IPS-20b (cell line): Measurements from ENCODE around the gene ZNF200.
"Not testable (repeated sequence)": the region's sequence is repeated elsewhere in the genome, so short reads cannot be mapped to it uniquely, and the experiment has no call there.

Source experiments
- H3K27ac ChIP-seq: one replicate; pipeline ENCODE4 v1.5.1; 2013; ENCODE audit warnings: low read length
- H3K27me3 ChIP-seq: 2 replicates; pipeline ENCODE4 v1.6.1; 2013; ENCODE audit warnings: mild to moderate bottlenecking, low read length, inconsistent platforms; ENCODE audit not compliant: insufficient read depth
- H3K36me3 ChIP-seq: 2 replicates; pipeline ENCODE4 v1.6.1; 2013; ENCODE audit warnings: low read depth, mild to moderate bottlenecking, inconsistent platforms, low read length, moderate library complexity; ENCODE audit not compliant: insufficient read depth
- H3K4me1 ChIP-seq: 2 replicates; pipeline ENCODE4 v1.6.1; 2013; ENCODE audit warnings: mild to moderate bottlenecking, control low read depth, inconsistent platforms, low read length, moderate library complexity; ENCODE audit not compliant: insufficient read depth
- H3K4me3 ChIP-seq: 2 replicates; pipeline ENCODE4 v1.5.1; 2013; ENCODE audit warnings: mild to moderate bottlenecking, low read length, inconsistent platforms
- H3K9ac ChIP-seq: 2 replicates; pipeline ENCODE4 v1.6.1; 2013; ENCODE audit warnings: low read depth, mild to moderate bottlenecking, inconsistent platforms, low read length, moderate library complexity
- H3K9me3 ChIP-seq: 2 replicates; pipeline ENCODE4 v1.6.1; 2013; ENCODE audit warnings: mild to moderate bottlenecking, low read depth, low read length, inconsistent platforms; ENCODE audit not compliant: insufficient read depth

The ZNF200 gene

DNA sequence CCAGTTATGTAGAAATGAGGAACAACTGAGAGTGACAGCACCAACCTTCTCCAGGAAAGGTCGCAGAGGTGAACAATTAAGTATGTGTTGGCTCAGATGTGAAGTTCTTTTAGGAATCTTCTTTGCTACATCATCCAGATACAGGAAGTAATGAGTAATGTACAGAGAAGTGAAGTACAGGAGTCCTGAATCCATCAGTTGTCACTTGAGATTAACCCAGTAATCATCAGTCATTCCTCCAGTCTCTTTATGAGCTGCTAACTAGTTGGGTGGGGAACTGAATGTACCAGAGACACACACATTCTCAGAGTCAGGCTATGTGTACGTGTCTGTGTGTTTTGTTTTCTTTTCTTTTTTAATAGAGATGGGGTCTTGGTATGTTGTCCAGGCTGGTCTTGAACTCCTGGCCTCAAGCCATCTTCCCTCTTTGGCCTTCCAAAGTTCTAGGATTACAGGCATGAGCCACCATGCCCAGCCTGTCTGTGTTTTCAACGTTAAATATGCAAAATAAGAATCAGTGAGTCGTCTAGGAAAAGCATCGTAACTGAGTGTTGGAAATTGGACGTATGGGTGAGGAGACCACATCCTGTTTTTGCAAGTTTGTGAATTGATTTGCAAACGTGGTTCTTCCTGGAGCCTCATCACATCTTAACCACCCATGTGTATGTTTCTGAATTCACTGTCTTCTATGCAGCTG is 19.9 kb downstream of the ZNF200 start:
- H3K9me3 ChIP-seq, result peaks cover 30% of the 10 kb centered on the region
- H3K4me1 ChIP-seq, result no peaks in the 10 kb centered on the region
- no peaks in the 10 kb centered on the region for H3K27me3 ChIP-seq
- no peak overlapping the region for H3K9ac ChIP-seq
- no peak overlapping the region for H3K27ac ChIP-seq
- no peaks in the 10 kb centered on the region for H3K36me3 ChIP-seq
- H3K4me3 ChIP-seq, result no peak overlapping the region

DNA sequence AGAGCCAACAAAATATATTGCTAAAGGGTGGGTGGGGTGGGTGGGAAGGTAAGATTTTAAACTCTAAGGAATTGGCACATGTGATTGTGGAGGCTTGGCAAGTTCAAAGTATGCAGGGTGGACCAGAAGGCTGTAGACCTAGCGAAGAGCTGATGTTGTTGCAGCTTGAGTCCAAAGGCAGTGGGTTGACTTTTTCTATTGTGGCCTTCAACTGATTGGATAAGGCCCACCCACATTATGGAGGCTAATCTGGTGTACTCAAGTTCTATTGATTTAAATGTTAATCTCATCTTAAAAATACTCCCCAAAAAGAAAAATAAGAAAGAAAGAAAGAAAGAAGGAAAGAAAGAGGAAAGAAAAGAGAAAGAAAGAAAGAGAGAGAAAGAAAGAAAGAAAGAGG is 22.4 kb downstream of the ZNF200 start:
- H3K27me3 ChIP-seq, result no peaks in the 10 kb centered on the region
- H3K9me3 ChIP-seq, result peaks cover 35% of the 10 kb centered on the region
- no peak overlapping the region for H3K4me3 ChIP-seq
- H3K9ac ChIP-seq, result no peak overlapping the region
- H3K36me3 ChIP-seq, result no peaks in the 10 kb centered on the region
- no peaks in the 10 kb centered on the region for H3K4me1 ChIP-seq
- no peak overlapping the region for H3K27ac ChIP-seq

DNA sequence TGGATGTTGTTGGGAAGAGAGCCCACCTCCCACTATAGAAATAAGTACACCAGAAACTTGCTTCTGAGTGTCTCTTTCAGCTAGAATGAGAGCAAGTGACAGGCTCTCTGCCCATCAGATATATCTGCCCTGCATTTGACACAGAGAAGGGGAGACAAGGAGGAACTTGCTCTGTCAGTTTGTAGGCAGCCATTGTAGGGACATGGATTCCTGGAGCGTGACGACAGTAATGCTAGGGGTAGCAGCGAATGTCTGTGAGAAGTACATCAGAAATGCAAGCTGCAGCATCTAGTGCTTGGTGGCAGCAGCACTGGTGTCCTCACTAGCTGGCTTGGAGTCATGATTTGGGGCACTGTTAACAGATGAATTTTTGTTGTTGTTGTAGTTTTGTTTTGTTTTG is 23.0 kb downstream of the ZNF200 start:
- Histone ChIP-seq H3K4me1 (no peaks in the 10 kb centered on the region), H3K27ac (no peak overlapping the region), H3K36me3 (no peaks in the 10 kb centered on the region), H3K9me3 (peaks cover 36% of the 10 kb centered on the region), H3K9ac (no peak overlapping the region), H3K27me3 (no peaks in the 10 kb centered on the region), H3K4me3 (no peak overlapping the region)

DNA sequence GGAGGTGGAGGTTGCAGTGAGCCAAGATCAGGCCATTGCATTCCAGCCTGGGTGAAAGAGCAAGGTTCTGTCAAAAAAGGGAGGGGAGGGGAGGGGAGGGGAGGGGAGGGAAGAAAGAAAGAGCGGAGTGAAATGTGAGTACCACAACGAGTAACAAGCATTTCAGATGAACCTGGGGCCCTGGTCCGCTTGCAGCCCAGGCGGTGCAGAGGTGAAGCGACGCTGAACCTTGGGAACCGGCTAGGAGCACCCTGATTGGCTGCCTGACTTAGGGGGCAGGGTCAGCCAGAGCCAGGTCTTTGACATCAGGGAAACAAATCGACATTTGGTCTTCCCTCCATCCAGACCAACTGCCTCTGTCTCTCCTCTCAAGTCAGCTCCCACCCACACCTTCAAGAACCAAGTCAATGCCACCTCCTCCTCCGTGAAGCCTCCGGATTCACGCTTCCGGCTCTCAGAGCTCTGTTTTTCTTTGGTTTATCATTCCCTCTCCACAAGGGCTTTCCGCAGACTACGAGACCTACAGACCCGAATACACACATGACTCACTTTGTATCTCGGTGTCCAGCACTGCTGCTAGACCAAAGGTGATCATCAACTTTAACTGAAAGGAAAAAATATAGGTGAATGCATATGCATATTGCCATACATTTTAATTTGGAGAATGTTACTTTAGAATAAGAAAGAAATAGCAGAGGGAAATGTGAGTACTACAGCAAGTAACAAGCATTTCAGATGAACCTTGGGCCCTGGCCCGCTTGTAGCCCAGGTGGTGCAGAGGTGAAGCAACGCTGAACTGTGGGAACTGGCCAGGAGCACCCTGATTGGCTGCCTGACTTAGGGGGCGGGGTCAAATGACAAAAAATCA is 27.6 kb downstream of the ZNF200 start:
- Histone ChIP-seq H3K36me3 (no peaks in the 10 kb centered on the region), H3K27me3 (no peaks in the 10 kb centered on the region), H3K4me3 (no peak overlapping the region), H3K4me1 (no peaks in the 10 kb centered on the region), H3K9ac (no peak overlapping the region), H3K9me3 (peaks cover 50% of the 10 kb centered on the region), H3K27ac (no peak overlapping the region)

DNA sequence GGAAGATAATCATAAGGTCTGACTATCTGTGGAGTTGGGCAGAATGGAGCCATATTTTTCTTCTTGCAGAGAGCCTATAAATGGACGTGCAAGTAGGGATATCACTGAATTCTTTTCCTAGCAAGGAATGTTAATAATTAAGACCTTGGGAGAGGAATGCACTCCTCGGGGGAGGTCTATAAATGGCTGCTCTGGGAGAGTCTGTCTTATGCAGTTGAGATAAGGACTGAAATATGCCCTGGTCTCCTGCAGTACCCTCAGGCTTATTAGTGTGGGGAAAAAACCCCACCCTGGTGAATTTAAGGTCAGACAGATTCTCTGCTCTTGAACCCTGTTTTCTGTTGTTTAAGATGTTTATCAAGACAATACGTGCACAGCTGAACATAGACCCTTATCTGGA is 29.0 kb downstream of the ZNF200 start:
- not testable (repeated sequence) for H3K36me3 ChIP-seq, H3K4me1 ChIP-seq, H3K4me3 ChIP-seq, H3K9ac ChIP-seq, H3K27me3 ChIP-seq, H3K27ac ChIP-seq
- peaks cover 43% of the 10 kb centered on the region for H3K9me3 ChIP-seq

DNA sequence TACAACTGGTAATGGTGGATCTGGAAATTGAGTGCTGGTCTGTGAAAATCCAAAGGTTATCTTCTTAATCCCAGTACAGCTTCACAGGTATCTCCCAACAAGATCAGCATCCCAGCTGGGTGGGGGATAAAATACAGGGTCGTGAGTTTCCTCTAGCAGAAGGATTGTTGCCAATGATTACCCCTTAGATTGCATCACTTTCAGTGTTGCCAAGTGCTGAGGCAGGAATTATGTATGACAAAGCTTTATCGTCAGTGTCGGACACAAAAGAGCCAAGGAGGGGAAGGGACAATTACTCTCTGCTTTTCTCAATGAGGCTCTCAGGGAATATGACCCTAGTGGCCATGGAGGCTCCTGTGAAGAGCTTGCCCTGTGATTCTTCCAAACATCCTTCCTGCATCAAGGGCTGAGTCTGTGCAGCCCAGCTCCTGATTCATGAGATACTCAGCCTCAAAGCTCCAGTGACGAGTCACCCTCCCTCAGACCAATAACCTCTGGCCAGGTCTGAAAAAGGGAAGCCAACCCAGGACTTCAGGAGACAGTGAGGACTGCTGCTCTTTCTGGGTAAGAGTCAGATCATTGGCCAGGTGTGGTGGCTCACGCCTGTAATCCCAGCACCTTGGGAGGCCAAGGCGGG is 31.9 kb downstream of the ZNF200 start:
- H3K9me3 ChIP-seq, result peaks cover 36% of the 10 kb centered on the region
- H3K36me3 ChIP-seq, result no peaks in the 10 kb centered on the region
- H3K4me1 ChIP-seq, result no peaks in the 10 kb centered on the region
- no peak overlapping the region for H3K4me3 ChIP-seq
- H3K27me3 ChIP-seq, result peaks cover 15% of the 10 kb centered on the region
- no peak overlapping the region for H3K27ac ChIP-seq
- H3K9ac ChIP-seq, result no peak overlapping the region

DNA sequence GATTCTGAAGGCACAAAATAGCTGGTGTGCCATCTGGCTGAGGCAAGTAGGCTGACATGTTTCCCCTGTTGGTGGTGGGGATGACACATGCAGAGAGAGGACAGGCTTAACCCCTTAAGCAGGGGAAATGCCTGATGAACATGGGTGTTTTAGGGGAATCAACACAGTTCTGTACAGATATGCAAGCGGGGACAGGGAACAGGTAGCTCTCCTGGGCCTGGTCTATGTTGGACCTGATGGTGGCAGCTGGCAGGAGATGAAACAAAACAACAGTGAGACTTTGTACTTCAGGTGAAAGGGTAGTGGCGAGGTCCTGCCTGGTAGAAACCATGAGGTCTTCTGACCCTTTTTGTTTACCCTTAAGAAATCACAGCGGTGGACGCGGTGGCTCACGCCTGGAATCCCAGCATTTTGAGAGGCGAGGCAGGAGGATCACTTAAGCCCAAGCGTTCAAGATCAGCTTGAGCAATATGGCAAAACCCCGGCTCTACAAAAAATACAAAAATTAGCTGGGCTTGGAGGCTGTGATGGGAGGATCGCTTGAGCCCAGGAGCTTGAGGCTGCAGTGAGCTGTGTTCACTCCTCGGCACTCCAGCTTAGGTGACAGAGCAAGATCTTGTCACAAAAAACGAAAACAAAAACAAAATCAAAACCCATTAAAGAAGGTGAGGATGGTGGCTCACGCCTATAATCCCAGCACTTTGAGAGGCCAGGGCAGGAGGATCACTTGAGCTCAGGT is 36.5 kb downstream of the ZNF200 start:
- H3K9ac ChIP-seq, result no peak overlapping the region
- peaks cover 21% of the 10 kb centered on the region for H3K27me3 ChIP-seq
- H3K4me3 ChIP-seq, result no peak overlapping the region
- H3K4me1 ChIP-seq, result no peaks in the 10 kb centered on the region
- no peaks in the 10 kb centered on the region for H3K36me3 ChIP-seq
- no peak overlapping the region for H3K27ac ChIP-seq
- peaks cover 3% of the 10 kb centered on the region; the same call in 1 of the 2 replicates for H3K9me3 ChIP-seq

DNA sequence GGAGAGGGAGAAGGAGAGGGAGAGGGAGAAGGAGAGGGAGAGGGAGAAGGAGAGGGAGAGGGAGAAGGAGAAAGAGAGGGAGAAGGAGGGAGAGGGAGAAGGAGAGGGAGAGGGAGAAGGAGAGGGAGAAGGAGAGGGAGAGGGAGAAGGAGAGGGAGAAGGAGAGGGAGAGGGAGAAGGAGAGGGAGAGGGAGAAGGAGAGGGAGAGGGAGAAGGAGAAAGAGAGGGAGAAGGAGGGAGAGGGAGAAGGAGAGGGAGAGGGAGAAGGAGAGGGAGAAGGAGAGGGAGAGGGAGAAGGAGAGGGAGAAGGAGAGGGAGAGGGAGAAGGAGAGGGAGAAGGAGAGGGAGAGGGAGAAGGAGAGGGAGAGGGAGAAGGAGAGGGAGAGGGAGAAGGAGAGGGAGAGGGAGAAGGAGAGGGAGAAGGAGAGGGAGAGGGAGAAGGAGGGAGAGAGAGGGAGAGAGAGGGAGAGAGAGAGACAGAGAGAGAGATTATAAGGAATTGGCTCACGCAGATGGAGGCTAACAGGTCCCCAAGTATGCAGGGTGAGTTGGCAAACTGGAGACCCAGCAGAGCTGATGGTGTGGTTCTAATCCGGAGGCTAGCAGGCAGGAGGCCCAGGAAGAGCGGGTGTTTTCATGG is 37.1 kb downstream of the ZNF200 start:
- not testable (repeated sequence) for H3K27ac ChIP-seq, H3K36me3 ChIP-seq, H3K9ac ChIP-seq, H3K9me3 ChIP-seq, H3K4me1 ChIP-seq, H3K4me3 ChIP-seq
- peaks cover 21% of the 10 kb centered on the region for H3K27me3 ChIP-seq

DNA sequence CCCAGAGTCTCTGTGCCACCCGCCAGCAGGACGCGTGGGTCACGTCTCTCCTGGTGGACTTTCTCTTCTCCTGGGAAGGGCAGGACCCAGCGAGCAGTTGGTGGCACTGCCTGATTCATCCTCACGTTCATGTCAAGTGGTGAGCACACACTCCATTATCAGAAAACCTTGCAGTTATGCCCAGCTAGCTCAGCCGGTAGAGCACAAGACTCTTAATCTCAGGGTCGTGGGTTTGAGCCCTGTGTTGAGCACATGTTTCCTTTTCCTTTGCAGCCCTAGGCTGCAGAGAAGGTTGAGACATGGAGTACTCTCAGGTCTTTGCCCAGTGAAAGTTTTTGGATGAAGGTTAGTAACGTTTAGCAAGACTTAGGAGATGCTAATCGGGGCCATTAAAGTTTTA is 39.0 kb downstream of the ZNF200 start:
- H3K36me3 ChIP-seq, result no peaks in the 10 kb centered on the region
- no peaks in the 10 kb centered on the region for H3K9me3 ChIP-seq
- H3K9ac ChIP-seq, result no peak overlapping the region
- no peaks in the 10 kb centered on the region for H3K4me1 ChIP-seq
- no peak overlapping the region for H3K4me3 ChIP-seq
- no peak overlapping the region for H3K27ac ChIP-seq
- peaks cover 36% of the 10 kb centered on the region for H3K27me3 ChIP-seq

DNA sequence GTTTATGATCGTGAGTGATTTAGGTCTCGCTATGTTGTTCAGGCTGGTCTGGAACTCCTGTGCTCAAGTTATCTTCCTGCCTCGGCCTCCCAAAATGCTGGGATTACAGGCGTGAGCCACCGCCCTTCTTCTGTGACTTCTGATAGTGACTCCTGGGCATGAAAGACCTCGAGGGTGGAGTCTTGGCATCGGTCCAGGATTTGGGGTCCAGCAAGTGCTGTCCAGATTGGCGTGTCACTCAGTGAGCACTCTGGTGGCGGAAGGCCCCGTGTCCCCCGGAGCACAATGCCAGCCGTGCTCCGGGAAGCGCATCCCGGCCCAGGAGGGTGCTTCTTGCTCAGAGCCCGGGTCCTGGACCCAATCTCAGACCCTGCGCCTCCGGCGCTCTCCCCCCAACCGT is 40.2 kb downstream of the ZNF200 start:
- no peak overlapping the region for H3K27ac ChIP-seq
- H3K4me1 ChIP-seq, result no peaks in the 10 kb centered on the region
- H3K36me3 ChIP-seq, result no peaks in the 10 kb centered on the region
- H3K27me3 ChIP-seq, result peaks cover 42% of the 10 kb centered on the region
- H3K9ac ChIP-seq, result no peak overlapping the region
- no peak overlapping the region for H3K4me3 ChIP-seq
- H3K9me3 ChIP-seq, result no peaks in the 10 kb centered on the region
